ENCODE results near the gene FKBP7.
"Not testable (repeated sequence)": the region's sequence is repeated elsewhere in the genome, so short reads cannot be mapped to it uniquely, and the experiment has no call there.

The FKBP7 gene

GRCh38 chr2:178477443-178478129 lies 814 bp downstream of the FKBP7 start:
- TF ChIP-seq, protein P1, sequence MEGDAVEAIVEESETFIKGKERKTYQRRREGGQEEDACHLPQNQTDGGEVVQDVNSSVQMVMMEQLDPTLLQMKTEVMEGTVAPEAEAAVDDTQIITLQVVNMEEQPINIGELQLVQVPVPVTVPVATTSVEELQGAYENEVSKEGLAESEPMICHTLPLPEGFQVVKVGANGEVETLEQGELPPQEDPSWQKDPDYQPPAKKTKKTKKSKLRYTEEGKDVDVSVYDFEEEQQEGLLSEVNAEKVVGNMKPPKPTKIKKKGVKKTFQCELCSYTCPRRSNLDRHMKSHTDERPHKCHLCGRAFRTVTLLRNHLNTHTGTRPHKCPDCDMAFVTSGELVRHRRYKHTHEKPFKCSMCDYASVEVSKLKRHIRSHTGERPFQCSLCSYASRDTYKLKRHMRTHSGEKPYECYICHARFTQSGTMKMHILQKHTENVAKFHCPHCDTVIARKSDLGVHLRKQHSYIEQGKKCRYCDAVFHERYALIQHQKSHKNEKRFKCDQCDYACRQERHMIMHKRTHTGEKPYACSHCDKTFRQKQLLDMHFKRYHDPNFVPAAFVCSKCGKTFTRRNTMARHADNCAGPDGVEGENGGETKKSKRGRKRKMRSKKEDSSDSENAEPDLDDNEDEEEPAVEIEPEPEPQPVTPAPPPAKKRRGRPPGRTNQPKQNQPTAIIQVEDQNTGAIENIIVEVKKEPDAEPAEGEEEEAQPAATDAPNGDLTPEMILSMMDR (IDR thresholded peaks at IDR 0.05; ENCODE audit: insufficient read depth, low read length, missing control alignments), result no peak
- peak overlapping the region; percentile 76 for H3K4me3 ChIP-seq (ENCODE audit: low read depth, low read length)
- no peak for DNase-seq (ENCODE audit: low read depth, low spot score)
- POLR2A ChIA-PET, result no interaction called here
- CTCF ChIA-PET, result no interaction called here

- H3K4me3 ChIP-seq (ENCODE audit: low read depth, low read length), result no peak overlapping the region
- no peak for DNase-seq (ENCODE audit: low read depth, low spot score)
- TF ChIP-seq, protein P1 (IDR thresholded peaks at IDR 0.05; ENCODE audit: insufficient read depth, low read length, missing control alignments), result no peak
- POLR2A ChIA-PET, result interaction anchor here (0.8 kb wide), 1 partner anchor 25 kb away, joined by 6 read pairs; the partner anchor contains the start of genes PJVK and PRKRA
- CTCF ChIA-PET, result interaction anchor here (0.6 kb wide), 1 partner anchor 366 kb away, joined by 3 read pairs; no protein-coding TSS in a partner anchor
Measured at GRCh38 chr2:178476477-178476876, 1.9 kb downstream of the FKBP7 start.

DNA sequence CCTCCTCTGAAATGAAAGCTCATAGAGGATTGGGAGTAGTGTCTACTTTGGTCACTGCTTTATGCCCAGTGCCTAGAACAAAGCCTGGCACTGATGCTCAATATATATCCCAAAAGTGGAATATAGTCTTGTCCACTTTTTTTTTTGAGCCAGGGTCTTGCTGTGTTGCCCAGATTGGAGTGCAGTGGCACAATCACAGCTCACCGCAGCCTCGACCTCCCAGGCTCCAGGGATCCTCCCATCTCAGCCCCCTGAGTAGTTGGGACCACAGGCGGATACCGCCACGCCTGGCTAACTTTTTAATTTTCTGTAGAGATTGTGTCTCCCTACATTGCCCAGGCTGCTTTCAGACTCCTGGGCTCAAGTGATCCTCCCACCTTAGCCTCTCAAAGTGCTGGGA lies 3.8 kb downstream of the FKBP7 start:
- POLR2A ChIA-PET, result no interaction called here

DNA sequence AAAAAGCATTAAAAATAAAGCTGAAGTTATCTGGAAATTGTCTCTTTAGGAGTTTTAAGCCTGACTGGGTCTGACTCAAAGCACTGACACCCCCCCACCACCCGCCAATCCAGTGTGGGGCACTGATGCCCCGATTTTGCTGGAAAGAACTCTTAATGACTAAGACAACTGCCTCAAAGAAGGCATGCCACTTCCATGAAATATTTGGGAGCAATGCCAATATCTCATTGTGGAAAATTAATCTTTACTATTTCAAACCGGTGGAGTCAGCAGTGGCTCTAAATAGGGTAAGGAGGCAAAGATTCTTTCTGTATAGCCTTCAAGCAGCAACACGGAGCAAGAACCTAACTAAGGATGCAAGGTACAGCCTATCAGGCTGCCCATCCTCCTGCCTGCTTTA lies 4.5 kb downstream of the FKBP7 start:
- CTCF ChIA-PET, result interaction anchor here (1.3 kb wide), 1 partner anchor 16 kb away, joined by 3 read pairs; no protein-coding TSS in a partner anchor
- POLR2A ChIA-PET, result no interaction called here
- no peak overlapping the region for H3K4me3 ChIP-seq (ENCODE audit: low read depth, low read length)
- TF ChIP-seq, protein P1 (IDR thresholded peaks at IDR 0.05; ENCODE audit: insufficient read depth, low read length, missing control alignments), result no peak
- DNase-seq (ENCODE audit: low read depth, low spot score), result no peak

More for the DNA sequence above, 3.8 kb downstream of the FKBP7 start:
- no peak overlapping the region for H3K4me3 ChIP-seq (ENCODE audit: low read depth, low read length)
- DNase-seq (ENCODE audit: low read depth, low spot score), result no peak
- TF ChIP-seq, protein P1 (IDR thresholded peaks at IDR 0.05; ENCODE audit: insufficient read depth, low read length, missing control alignments), result no peak
- CTCF ChIA-PET, result no interaction called here

DNA sequence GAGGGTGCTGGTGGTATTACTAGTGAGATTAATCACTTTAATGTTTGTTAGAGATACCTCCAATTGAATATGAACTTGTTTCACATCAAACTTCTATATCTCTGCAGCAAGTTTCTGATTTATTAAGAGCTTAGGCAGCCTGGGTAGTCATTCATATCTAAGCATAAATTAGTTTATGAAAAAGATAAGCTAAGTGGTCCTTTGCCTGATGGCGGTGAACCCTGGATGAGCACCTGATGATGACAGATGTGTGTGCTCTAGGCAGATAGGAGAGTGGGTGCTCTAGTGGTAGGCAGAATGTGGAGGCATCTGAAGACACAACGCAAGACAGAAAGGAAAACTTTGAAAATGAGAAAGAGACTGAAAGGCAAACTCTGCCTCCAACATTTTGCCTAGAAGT lies 5.0 kb downstream of the FKBP7 start:
- ChIA-PET CTCF (interaction anchor here (1.3 kb wide), 1 partner anchor 16 kb away, joined by 3 read pairs; no protein-coding TSS in a partner anchor), POLR2A (no interaction called here)
- no peak overlapping the region for H3K4me3 ChIP-seq (ENCODE audit: low read depth, low read length)
- DNase-seq (ENCODE audit: low read depth, low spot score), result no peak
- TF ChIP-seq, protein P1 (IDR thresholded peaks at IDR 0.05; ENCODE audit: insufficient read depth, low read length, missing control alignments), result no peak

GRCh38 chr2:178471313-178471712 lies 7.1 kb downstream of the FKBP7 start:
- CTCF ChIA-PET; POLR2A ChIA-PET; DNase-seq (ENCODE audit: low read depth, low spot score); H3K4me3 ChIP-seq (ENCODE audit: low read depth, low read length): not testable (repeated sequence)

Data from AG04449 (cell line).